Stimulated activated CD4-positive, alpha-beta T cell treated with anti-CD3 and anti-CD28 coated beads, TNF-alpha, amount 100 ng/mL, for 48 hours (primary cell): ENCODE measurements around the gene SPATA21.
"Not testable (repeated sequence)": the region's sequence is repeated elsewhere in the genome, so short reads cannot be mapped to it uniquely, and the experiment has no call there.

Experiments used
- DNase-seq, 3 donors: peaks; one replicate each; pipeline ENCODE4 v3.0.0-alpha.2; 2020; ENCODE audit warnings: low read depth in 3 of 3

SPATA21 gene

GRCh38 chr1:16436946-16437474 is at the start of gene SPATA21:
Gene SPATA21 (minus strand): TSS chr1:16437424. CDS start chr1:16431371, 6,053 bp downstream.
- no peak for DNase-seq

- not testable (repeated sequence) for DNase-seq
Observed at GRCh38 chr1:16487011-16487410, 49.8 kb upstream of the SPATA21 start.

- not testable (repeated sequence) for DNase-seq
Observed at GRCh38 chr1:16486316-16486715, 49.1 kb upstream of the SPATA21 start.

- no peak for DNase-seq
Observed at GRCh38 chr1:16484931-16485330, 47.7 kb upstream of the SPATA21 start.

GRCh38 chr1:16484501-16484835 is 47.2 kb upstream of the SPATA21 start:
- no peak for DNase-seq

GRCh38 chr1:16483639-16484500 is 46.6 kb upstream of the SPATA21 start:
- not testable (repeated sequence) for DNase-seq

- DNase-seq: not testable (repeated sequence)
Observed at GRCh38 chr1:16483146-16483545, 45.9 kb upstream of the SPATA21 start.

- DNase-seq: no peak
Observed at GRCh38 chr1:16478091-16478490, 40.9 kb upstream of the SPATA21 start.

GRCh38 chr1:16475771-16476770 is 38.8 kb upstream of the SPATA21 start:
- DNase-seq: not testable (repeated sequence)

- DNase-seq: not testable (repeated sequence)
Observed at GRCh38 chr1:16474891-16475290, 37.7 kb upstream of the SPATA21 start.

- DNase-seq: no peak
Observed at GRCh38 chr1:16474166-16474800, 37.1 kb upstream of the SPATA21 start.

- no peak for DNase-seq
Observed at GRCh38 chr1:16468558-16468957, 31.3 kb upstream of the SPATA21 start.

GRCh38 chr1:16464917-16465625 is 27.8 kb upstream of the SPATA21 start:
- no peak for DNase-seq

GRCh38 chr1:16462773-16463330 is 25.6 kb upstream of the SPATA21 start:
- no peak for DNase-seq

GRCh38 chr1:16461681-16462080 is 24.5 kb upstream of the SPATA21 start:
- DNase-seq: no peak

GRCh38 chr1:16459352-16459925 is 22.2 kb upstream of the SPATA21 start:
- DNase-seq: no peak

GRCh38 chr1:16458831-16459230 is 21.6 kb upstream of the SPATA21 start:
- no peak for DNase-seq

GRCh38 chr1:16456151-16456550 is 18.9 kb upstream of the SPATA21 start:
- not testable (repeated sequence) for DNase-seq

GRCh38 chr1:16454909-16455308 is 17.7 kb upstream of the SPATA21 start:
- not testable (repeated sequence) for DNase-seq

GRCh38 chr1:16451841-16452528 is 14.8 kb upstream of the SPATA21 start:
- no peak for DNase-seq
